GM12872 (cell line): ENCODE results near the gene TTF2.

Experiments
- TF ChIP-seq, protein P1 (sequence below): IDR thresholded peaks from 3 replicates; pipeline ENCODE4 v1.5.1; 2011; ENCODE audit warnings: low read depth, mild to moderate bottlenecking, low read length, moderate library complexity; ENCODE audit not compliant: insufficient read depth

TTF2 gene

DNA sequence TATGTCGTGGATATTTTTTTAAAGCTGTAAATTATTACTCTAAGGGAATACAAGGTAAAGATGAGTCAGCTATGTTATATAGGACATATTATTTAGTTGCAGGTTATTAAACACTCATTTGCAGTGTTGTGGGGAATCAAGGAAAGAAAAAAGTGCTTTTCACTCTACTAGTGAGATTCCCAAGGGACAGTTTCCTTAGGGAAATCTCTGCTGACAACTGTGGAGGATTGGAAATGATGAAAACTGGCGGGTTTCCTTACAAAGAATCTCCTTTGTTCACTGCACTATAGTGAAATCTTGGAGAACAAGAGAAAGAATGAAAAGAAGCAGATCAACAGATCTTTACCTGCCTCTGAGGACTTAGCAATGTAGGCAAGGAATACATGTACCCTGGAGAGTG, 85.9 kb downstream of the TTF2 start:
- TF ChIP-seq, protein P1, sequence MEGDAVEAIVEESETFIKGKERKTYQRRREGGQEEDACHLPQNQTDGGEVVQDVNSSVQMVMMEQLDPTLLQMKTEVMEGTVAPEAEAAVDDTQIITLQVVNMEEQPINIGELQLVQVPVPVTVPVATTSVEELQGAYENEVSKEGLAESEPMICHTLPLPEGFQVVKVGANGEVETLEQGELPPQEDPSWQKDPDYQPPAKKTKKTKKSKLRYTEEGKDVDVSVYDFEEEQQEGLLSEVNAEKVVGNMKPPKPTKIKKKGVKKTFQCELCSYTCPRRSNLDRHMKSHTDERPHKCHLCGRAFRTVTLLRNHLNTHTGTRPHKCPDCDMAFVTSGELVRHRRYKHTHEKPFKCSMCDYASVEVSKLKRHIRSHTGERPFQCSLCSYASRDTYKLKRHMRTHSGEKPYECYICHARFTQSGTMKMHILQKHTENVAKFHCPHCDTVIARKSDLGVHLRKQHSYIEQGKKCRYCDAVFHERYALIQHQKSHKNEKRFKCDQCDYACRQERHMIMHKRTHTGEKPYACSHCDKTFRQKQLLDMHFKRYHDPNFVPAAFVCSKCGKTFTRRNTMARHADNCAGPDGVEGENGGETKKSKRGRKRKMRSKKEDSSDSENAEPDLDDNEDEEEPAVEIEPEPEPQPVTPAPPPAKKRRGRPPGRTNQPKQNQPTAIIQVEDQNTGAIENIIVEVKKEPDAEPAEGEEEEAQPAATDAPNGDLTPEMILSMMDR, result no peak

DNA sequence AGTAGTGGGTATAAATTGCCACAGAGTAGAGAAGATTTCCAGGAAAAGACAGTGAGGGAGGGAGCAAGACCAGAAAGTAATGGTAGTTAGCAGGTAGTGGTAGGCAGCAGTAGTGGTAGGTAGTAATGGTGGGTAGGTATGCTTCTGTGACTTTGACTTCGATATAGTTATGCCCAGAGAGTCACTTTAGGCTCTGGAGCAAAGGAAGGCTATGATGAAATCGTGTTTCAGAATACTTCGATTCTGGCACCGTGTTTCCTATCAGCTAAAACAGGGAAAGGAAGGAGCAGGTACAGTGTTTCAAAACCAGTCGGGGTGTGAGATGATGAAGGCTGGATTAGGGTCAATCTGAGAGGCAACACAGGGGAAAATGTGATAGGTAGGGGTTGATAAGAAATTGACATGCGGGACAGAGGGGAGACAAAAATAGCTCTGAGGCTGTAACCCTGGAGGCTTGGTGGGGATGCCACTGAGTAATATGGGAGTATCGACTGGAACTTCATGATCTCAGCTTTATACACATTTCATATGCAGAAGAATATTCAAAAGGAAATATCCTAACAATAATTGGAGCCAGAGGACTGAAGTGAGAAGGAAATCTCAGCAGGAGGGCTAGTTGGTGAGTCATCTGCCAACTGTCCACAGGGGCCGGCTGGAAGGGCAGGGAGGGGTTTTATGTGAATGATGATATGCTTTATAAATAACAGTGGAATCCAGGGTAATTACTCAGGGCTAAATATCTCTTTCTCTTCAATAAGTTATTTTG, 86.6 kb downstream of the TTF2 start:
- TF ChIP-seq, protein P1, result no peak

DNA sequence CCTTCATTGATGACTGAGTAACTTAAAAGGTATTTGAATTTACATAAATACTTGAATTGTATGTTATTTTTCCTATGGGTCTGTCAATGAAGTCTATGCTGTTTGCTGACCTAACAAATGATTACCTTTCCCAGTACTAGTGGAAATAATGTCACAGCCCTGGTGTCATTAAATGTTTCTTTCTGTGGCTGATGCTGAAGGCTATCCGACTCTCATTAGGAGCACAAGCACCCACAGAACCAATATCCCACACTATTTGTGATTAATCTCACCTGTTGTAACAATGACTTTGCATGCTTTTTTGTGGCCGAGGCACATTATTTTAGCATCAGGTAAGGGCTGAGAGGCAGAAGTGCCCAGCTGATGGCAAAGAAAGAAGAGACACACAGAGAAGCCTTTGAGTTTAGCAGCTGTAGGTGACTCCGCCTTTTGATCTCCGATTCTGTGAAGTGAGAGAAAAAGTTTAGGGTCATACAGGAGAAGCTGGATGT, 87.3 kb downstream of the TTF2 start:
- TF ChIP-seq, protein P1, result no peak

DNA sequence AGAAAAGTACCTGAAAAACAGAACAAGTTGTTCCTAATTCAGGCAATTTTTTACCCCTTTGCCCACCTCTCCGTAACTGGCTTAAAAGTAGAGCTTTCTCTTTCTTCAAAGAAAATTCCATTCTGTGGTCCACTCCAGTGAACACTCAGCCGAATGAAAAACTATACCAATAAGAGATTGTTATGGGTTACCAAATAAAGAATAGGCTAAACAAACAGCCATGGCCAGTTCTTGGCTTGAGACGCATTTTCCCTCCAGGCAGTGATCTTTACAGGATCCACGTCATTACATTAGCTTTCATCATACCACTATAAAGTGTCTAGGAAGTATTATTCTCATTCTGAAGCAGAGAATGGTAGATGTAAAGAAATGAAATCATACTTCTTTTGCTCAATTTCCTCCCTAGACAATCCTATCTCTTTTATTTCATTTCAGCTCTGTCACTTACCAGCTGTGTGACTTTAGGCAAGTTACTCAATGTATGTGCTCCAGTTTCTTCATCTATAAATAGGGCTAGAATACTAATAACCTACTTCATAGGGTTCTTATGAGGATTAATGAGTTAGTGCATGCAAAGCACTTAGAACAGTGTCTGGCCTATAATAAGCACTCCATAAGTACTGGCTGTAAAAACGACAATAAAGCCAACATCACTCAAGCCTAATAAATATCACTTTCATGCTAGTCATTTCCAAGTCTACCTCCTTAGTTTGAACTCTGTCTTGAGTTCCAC, 87.9 kb downstream of the TTF2 start:
- TF ChIP-seq, protein P1, result no peak

DNA sequence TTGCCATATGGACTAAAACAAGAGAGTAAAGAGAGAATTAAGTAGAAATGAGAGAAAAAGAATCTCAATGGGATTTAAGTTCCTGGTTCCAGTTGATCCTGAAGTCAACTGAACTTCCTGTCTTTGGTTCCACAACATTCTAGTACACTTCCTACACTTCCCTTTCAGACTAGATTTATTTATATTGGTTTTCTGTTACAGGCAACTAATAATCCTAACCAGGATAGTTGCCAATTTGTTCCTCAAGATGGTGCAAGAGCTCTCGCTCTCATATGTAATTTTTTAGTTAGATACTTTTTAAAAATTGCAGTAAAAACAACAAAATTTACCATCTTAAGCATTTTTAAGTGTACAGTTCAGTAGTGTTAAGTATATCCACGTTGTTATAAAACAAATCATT, 90.2 kb downstream of the TTF2 start:
- TF ChIP-seq, protein P1, result no peak
